ENCODE results near the gene SIGMAR1.

The SIGMAR1 gene

GRCh38 chr9:34600908-34601307 is 36.7 kb downstream of the SIGMAR1 start:
- DNase-seq, result no peak

- DNase-seq, result no peak
Measured at GRCh38 chr9:34599546-34599945, 38.0 kb downstream of the SIGMAR1 start.

- no peak for DNase-seq
Measured at GRCh38 chr9:34594177-34594576, 43.4 kb downstream of the SIGMAR1 start.

- peak; percentile 79 for DNase-seq
Measured at GRCh38 chr9:34592895-34593601, 44.5 kb downstream of the SIGMAR1 start.

- DNase-seq, result no peak
Measured at GRCh38 chr9:34591917-34592866, 45.4 kb downstream of the SIGMAR1 start.

- peak; percentile 89 for DNase-seq
Measured at GRCh38 chr9:34591248-34591916, 46.2 kb downstream of the SIGMAR1 start.

GRCh38 chr9:34590381-34591247 is 47.0 kb downstream of the SIGMAR1 start:
- DNase-seq, result peak; percentile 62

- DNase-seq, result peak; percentile 66
Measured at GRCh38 chr9:34589636-34590380, 47.8 kb downstream of the SIGMAR1 start, which contains the start of gene CNTFR. CNTFR (minus strand) TSS chr9:34589724; CDS start chr9:34568981, 20,743 bp downstream.

- DNase-seq, result no peak
Measured at GRCh38 chr9:34588671-34589635, 48.6 kb downstream of the SIGMAR1 start.

- no peak for DNase-seq
Measured at GRCh38 chr9:34587271-34587670, 50.3 kb downstream of the SIGMAR1 start.

GRCh38 chr9:34585946-34586669 is 51.5 kb downstream of the SIGMAR1 start:
- no peak for DNase-seq

GRCh38 chr9:34584970-34585369 is 52.6 kb downstream of the SIGMAR1 start:
- DNase-seq, result no peak

All from left hindlimb (tissue), 1 donor.